AG08396 (cell line): Measurements from ENCODE around the gene MAGI2.
"Not testable (repeated sequence)": the region's sequence is repeated elsewhere in the genome, so short reads cannot be mapped to it uniquely, and the experiment has no call there.

Experiments
- DNase-seq: peaks from one replicate; pipeline ENCODE4 v3.0.0; 2012; ENCODE audit warnings: low spot score, mixed read lengths

MAGI2 gene

GRCh38 chr7:79050603-79051002 is 402.9 kb downstream of the MAGI2 start:
- peak; percentile 4 for DNase-seq

- no peak for DNase-seq
Observed at GRCh38 chr7:79046061-79046460, 407.4 kb downstream of the MAGI2 start.

GRCh38 chr7:79037001-79037400 is 416.5 kb downstream of the MAGI2 start:
- DNase-seq: no peak

GRCh38 chr7:79036356-79036755 is 417.1 kb downstream of the MAGI2 start:
- no peak for DNase-seq

- no peak for DNase-seq
Observed at GRCh38 chr7:79035858-79036257, 417.6 kb downstream of the MAGI2 start.

GRCh38 chr7:79034730-79035129 is 418.7 kb downstream of the MAGI2 start:
- DNase-seq: no peak

GRCh38 chr7:79019711-79020110 is 433.8 kb downstream of the MAGI2 start:
- DNase-seq: not testable (repeated sequence)

- DNase-seq: no peak
Observed at GRCh38 chr7:79011921-79012320, 441.5 kb downstream of the MAGI2 start.

- no peak for DNase-seq
Observed at GRCh38 chr7:79009647-79010046, 443.8 kb downstream of the MAGI2 start.

- no peak for DNase-seq
Observed at GRCh38 chr7:79008786-79009185, 444.7 kb downstream of the MAGI2 start.

GRCh38 chr7:78996013-78996412 is 457.5 kb downstream of the MAGI2 start:
- DNase-seq: no peak

GRCh38 chr7:78993341-78993740 is 460.1 kb downstream of the MAGI2 start:
- no peak for DNase-seq

- no peak for DNase-seq
Observed at GRCh38 chr7:78985509-78985908, 468.0 kb downstream of the MAGI2 start.

GRCh38 chr7:78983483-78983882 is 470.0 kb downstream of the MAGI2 start:
- no peak for DNase-seq

- no peak for DNase-seq
Observed at GRCh38 chr7:78970440-78970916, 483.0 kb downstream of the MAGI2 start.

- no peak for DNase-seq
Observed at GRCh38 chr7:78968951-78969350, 484.5 kb downstream of the MAGI2 start.

GRCh38 chr7:78967561-78967960 is 485.9 kb downstream of the MAGI2 start:
- DNase-seq: not testable (repeated sequence)

- DNase-seq: no peak
Observed at GRCh38 chr7:78967046-78967445, 486.4 kb downstream of the MAGI2 start.

GRCh38 chr7:78959477-78959876 is 494.0 kb downstream of the MAGI2 start:
- DNase-seq: no peak

GRCh38 chr7:78955329-78955728 is 498.1 kb downstream of the MAGI2 start:
- DNase-seq: no peak

- DNase-seq: no peak
Observed at GRCh38 chr7:78953726-78954363, 499.6 kb downstream of the MAGI2 start.

GRCh38 chr7:78953090-78953489 is 500.4 kb downstream of the MAGI2 start:
- DNase-seq: no peak

GRCh38 chr7:78939669-78940068 is 513.8 kb downstream of the MAGI2 start:
- peak; percentile 3 for DNase-seq

- DNase-seq: peak; percentile 26
Observed at GRCh38 chr7:78924581-78924980, 528.9 kb downstream of the MAGI2 start.
